HG03575 (cell line): ENCODE measurements around the gene SUFU.
"Not testable (repeated sequence)": the region's sequence is repeated elsewhere in the genome, so short reads cannot be mapped to it uniquely, and the experiment has no call there.

Experiments
- ATAC-seq: cut with Tn5 transposase; IDR thresholded peaks from one replicate; pipeline ENCODE4 v1.9.1; 2021; ENCODE audit not compliant: unreplicated experiment, insufficient number of reproducible peaks, low FRiP score; ENCODE audit errors: extremely low read depth

The SUFU gene

GRCh38 chr10:102507521-102507920 is 3.7 kb downstream of the SUFU start:
- no peak for ATAC-seq

- ATAC-seq, result no peak
Measured at GRCh38 chr10:102508506-102508905, 4.7 kb downstream of the SUFU start.

GRCh38 chr10:102509387-102509786 is 5.6 kb downstream of the SUFU start:
- ATAC-seq, result no peak

DNA sequence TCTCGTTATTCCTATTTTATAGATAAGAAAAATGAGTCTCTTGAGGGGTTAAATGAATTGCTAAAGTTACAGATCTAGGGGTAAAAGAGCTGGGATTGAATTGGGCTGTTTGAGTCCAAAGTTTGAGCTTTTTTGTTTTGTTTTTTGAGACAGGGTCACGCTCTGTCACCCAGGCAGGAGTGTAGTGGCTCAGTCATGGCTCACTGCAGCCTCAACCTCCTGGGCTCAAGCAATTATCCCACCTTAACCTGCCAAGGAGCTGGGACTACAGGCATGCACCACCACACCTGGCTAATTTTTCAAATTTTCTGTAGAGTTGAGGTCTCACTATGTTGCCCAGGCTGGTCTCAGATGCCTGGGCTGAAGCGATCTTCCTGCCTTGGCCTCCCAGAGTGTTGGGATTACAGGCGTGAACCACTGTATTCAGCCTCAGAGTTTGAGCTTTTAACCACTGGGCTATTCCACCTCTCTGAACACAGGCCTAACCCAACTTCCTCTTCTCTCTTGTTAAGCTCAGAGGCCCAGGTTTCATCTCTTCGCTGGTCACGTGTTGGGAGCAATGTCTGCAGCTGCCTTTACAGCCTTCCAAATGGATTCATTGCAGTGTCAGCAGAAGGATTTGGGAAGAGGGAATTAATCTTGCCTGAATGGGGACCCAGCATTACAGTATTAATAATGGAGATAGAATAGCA is 8.0 kb downstream of the SUFU start:
- no peak for ATAC-seq

GRCh38 chr10:102514487-102515311 is 10.9 kb downstream of the SUFU start:
- no peak for ATAC-seq

GRCh38 chr10:102515724-102516123 is 12.0 kb downstream of the SUFU start:
- ATAC-seq, result no peak

DNA sequence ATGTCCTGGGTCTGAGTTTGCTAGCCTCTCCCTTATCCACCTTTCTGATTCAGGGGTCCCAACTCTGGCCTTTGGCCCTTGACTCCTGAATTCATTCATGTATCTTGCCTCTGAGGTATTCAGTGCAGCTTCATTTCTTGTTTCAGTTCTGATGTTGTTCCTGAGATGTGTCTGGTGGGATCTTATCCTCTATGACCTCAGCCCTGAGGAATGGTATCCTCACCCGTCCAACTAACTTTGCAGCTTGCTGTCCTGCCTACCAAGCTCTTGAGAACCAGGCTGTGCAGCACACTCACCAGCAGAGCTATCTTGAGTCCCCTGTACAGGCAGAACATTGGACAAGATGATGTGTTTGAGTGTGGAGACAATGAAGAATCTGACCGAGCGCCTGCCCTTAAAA is 13.8 kb downstream of the SUFU start:
- no peak for ATAC-seq

DNA sequence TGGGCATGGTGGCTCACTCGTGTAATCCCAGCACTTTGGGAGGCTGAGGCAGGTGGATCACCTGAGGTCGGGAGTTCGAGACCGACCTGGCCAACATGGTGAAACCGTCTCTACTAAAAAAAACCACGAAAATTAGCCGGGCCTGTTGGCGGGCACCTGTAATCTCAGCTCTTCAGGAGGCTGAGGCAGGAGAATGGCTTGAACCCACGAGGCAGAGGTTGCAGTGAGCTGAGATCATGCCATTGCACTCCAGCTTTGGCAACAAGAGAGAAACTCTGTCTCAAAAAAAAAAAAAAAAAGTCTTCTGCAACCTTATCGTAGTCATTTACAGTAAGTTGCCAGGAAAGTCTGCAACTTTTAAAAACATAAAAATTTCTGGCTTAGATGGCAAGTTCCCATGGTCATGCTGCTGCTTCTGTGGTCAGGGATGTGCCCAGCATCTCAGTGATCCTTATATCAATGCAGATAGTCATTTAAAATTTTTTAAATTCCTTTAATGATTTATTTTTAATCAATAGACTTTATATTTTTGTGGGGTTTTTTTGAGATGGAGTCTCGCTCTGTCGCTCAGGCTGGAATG is 15.6 kb downstream of the SUFU start:
- no peak for ATAC-seq

DNA sequence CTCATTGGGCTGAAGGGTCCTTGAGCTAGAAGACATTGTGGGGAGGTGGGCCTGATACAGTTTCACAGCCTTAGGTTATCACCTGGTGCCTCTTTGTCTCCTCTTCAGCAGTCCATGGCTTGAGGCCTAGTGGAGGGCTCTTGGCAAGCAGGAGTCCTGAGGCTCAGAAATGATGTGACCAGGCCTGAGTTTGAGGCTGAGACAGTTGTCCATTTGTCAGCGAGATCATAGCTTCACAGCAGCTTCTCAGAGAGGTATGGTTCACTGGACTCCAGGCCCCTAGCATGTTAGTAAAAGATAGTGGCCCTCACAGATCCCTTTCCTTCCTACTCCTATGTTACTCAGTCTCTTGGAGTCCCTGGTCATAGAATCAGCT is 19.1 kb downstream of the SUFU start:
- no peak for ATAC-seq

- no peak for ATAC-seq
Measured at GRCh38 chr10:102523250-102524029, 19.7 kb downstream of the SUFU start.

- no peak for ATAC-seq
Measured at GRCh38 chr10:102524746-102525145, 21.0 kb downstream of the SUFU start.

DNA sequence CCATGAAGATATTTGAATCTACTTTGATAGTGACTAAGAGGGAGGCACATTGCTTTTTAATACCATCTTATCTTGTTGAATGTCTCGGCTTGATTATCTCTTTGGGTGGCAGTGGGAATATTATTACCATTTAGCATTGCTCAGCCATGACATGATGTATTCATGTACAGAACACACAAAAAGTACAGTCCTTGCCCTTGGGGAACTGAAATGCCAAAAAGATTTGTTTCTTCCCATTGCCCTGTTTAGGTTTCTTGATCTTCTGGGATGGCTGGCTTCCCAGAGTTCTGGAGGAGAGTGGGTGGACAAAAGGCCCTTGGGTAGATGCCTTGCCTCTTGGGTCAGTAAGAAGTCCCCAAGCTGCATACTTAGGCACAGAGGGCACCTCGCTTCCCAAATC is 23.8 kb downstream of the SUFU start:
- ATAC-seq, result no peak

- no peak for ATAC-seq
Measured at GRCh38 chr10:102534333-102534732, 30.6 kb downstream of the SUFU start.

DNA sequence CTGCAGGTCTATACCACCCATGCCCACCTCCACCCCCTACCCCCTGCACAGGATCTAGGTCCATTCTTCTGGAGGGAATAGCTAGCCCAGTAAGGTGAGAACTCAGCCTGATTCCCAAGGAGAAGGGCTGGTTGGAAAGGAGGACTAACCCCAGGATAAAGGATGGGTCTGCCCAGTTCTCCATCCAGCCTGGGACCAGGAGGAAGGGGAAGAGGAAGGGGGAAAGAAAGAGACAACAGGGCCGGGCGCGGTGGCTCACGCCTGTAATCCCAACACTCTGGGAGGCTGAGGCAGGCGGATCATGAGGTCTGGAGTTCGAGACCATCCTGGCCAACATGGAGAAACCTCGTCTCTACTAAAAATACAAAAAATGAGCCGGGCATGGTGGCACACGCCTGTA is 31.2 kb downstream of the SUFU start:
- not testable (repeated sequence) for ATAC-seq

- ATAC-seq, result no peak
Measured at GRCh38 chr10:102535481-102536147, 31.8 kb downstream of the SUFU start.

DNA sequence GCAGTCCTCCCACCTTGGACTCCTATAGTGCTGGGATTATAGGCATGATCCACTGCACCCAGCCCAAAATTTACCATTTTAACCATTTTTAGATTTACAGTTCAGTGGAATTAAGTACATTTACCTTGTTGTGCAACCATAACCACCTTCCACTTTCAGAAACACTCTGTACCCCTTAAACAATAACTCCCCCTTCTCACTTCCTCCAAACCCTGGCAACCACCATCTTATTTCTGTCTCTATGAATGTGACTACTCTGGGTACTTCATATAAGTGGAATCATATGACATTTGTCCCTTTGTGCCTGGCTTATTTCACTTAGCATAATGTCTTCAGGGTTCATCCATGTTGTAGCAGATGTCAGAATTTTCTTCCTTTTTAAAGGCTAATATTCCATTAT is 33.6 kb downstream of the SUFU start:
- no peak for ATAC-seq

DNA sequence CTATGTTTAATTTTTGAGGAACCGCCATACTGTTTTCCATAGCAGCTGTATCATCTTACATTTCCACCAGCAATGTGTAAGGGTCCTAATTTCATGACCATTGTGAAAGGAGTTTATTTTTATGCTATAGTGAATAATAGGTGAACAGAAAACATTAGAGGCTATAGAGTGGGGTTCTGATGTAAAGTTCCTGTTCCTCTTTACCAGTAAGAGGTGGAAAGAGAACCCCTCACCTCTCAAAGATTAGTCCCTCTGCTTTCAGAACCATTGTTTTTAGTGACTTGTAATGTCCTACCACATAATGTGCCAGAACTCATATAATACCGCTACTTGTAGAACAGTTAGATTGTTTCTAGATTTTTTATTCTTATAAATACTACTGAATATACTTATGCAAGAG is 34.2 kb downstream of the SUFU start:
- no peak for ATAC-seq

- ATAC-seq, result no peak
Measured at GRCh38 chr10:102538811-102539210, 35.0 kb downstream of the SUFU start.

DNA sequence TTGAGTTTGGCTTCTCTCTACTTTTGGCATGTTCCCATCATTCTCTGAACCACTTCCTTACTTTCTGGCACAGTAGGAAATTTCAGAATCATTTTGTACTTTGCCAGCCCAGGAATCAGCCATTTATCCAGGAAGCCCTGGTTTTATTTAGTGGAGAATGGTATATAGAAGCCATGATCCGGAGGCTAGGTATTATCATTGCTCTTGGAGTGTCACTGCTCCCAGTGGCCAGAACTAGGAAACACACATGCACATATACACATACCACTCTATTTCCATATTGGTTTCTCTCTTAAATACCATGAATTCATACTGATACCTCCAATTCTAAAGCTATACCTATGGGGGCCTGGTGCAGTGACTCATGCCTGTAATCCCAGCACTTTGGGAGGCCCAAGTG is 36.3 kb downstream of the SUFU start:
- peak; percentile 71 for ATAC-seq
